Keratinocyte (primary cell): ENCODE results near the gene ATP6V0B. TPM values are rescaled to one million over a fixed set of nuclear protein-coding genes. Genes with fewer than 3 reads are reported as not detected.

Experiments
- DNase-seq: peaks from one replicate; pipeline ENCODE4 v3.0.0-alpha.2; 2011; ENCODE audit warnings: low read depth, missing footprints, low spot score
- FAIRE-seq: peaks from 2 replicates; lab custom pipeline; 2011; peaks lifted over from hg19 to GRCh38; lab: Jason Lieb, UNC
- H2AFZ ChIP-seq: 2 replicates; pipeline ENCODE4 v1.6.0; 2012; ENCODE audit warnings: low read length, control low read depth, inconsistent platforms; ENCODE audit not compliant: control insufficient read depth
- H3K27ac ChIP-seq: 2 replicates; pipeline ENCODE4 v1.5.1; 2011; ENCODE audit warnings: low read length; ENCODE audit not compliant: control insufficient read depth, insufficient read depth
- H3K27me3 ChIP-seq: 3 replicates; pipeline ENCODE4 v1.6.0; 2011; ENCODE audit warnings: low read length; ENCODE audit not compliant: control insufficient read depth, insufficient read depth; ENCODE audit errors: extremely low read depth
- H3K36me3 ChIP-seq, 2 experiments: 2 replicates in 1 of 2; 3 replicates in 1 of 2; pipeline ENCODE4 v1.5.1; 2011; ENCODE audit warnings: low read length in 2 of 2, mild to moderate bottlenecking in 1 of 2; ENCODE audit not compliant: control insufficient read depth in 2 of 2, insufficient read depth in 2 of 2; ENCODE audit errors: extremely low read depth in 1 of 2
- H3K4me1 ChIP-seq: 3 replicates; pipeline ENCODE4 v1.5.1; 2011; ENCODE audit warnings: low read length; ENCODE audit not compliant: control insufficient read depth, insufficient read depth; ENCODE audit errors: extremely low read depth
- H3K4me2 ChIP-seq: 3 replicates; pipeline ENCODE4 v1.6.0; 2011; ENCODE audit warnings: low read depth, low read length; ENCODE audit not compliant: control insufficient read depth, insufficient read depth; ENCODE audit errors: extremely low read depth
- H3K4me3 ChIP-seq, 3 experiments: fragments of 200-600 bp in 1 of 3; sonication (generic) in 1 of 3; 2 replicates in 2 of 3; 3 replicates in 1 of 3; pipeline ENCODE4 v1.5.1; 2011 to 2016; ENCODE audit warnings: low read length in 3 of 3, mild to moderate bottlenecking in 3 of 3, control low read depth in 2 of 3, inconsistent platforms in 1 of 3, low read depth in 1 of 3, mixed read lengths in 1 of 3, mixed run types in 1 of 3, moderate library complexity in 1 of 3; ENCODE audit not compliant: control insufficient read depth in 2 of 3, insufficient read depth in 2 of 3; ENCODE audit errors: extremely low read depth in 1 of 3
- H3K79me2 ChIP-seq: 2 replicates; pipeline ENCODE4 v1.6.0; 2012; ENCODE audit warnings: low read length; ENCODE audit not compliant: control insufficient read depth, insufficient read depth
- H3K9ac ChIP-seq: 3 replicates; pipeline ENCODE4 v1.6.0; 2011; ENCODE audit warnings: low read length; ENCODE audit not compliant: control insufficient read depth, insufficient read depth; ENCODE audit errors: extremely low read depth
- H3K9me1 ChIP-seq: 3 replicates; pipeline ENCODE4 v1.6.0; 2011; ENCODE audit warnings: low read length; ENCODE audit not compliant: control insufficient read depth, insufficient read depth; ENCODE audit errors: extremely low read depth
- H3K9me3 ChIP-seq: 2 replicates; pipeline ENCODE4 v1.5.1; 2012; ENCODE audit warnings: low read depth, low read length; ENCODE audit not compliant: control insufficient read depth
- H4K20me1 ChIP-seq: 3 replicates; pipeline ENCODE4 v1.6.0; 2011; ENCODE audit warnings: low read length; ENCODE audit not compliant: control insufficient read depth, insufficient read depth; ENCODE audit errors: extremely low read depth
- CTCF ChIP-seq, 3 experiments: IDR thresholded peaks in 1 of 3; conservative IDR thresholded peaks in 1 of 3; optimal IDR thresholded peaks in 1 of 3; 2 replicates in 2 of 3; 3 replicates in 1 of 3; pipeline versions ENCODE3 to v1.5.1; 2011; ENCODE audit warnings: low read length in 3 of 3, mild to moderate bottlenecking in 3 of 3, moderate library complexity in 2 of 3, control low read depth in 1 of 3, inconsistent platforms in 1 of 3; ENCODE audit not compliant: insufficient read depth in 2 of 3; ENCODE audit errors: extremely low read depth in 1 of 3
- EZH2 ChIP-seq: IDR thresholded peaks from one replicate; pipeline ENCODE4 v1.6.1; 2012; ENCODE audit warnings: inconsistent platforms, mild to moderate bottlenecking, low read length, moderate library complexity
- dilution Hi-C: fragments of 300-500 bp; cut with MboI; formaldehyde crosslinking; loops from one replicate; pipeline ENCODE4 v1.7.0; 2020; ENCODE audit warnings: low sequenced_read_pairs; ENCODE audit not compliant: extremely low pct_ligation_motif_present
- polyA plus RNA-seq, 5 experiments: library from polyadenylated mRNA; depleted of rRNA in 3 of 5; stranded (reverse) in 3 of 5; stranded (forward) in 1 of 5; unstranded in 1 of 5; fragments of >200 nt; gene quantifications; 1 replicate in 1 of 5; 2 replicates in 3 of 5; 3 replicates in 1 of 5; pipeline versions ENCODE4 v1.2.1 to v1.2.3, GENCODE V29; 2011 to 2012; ENCODE audit warnings: missing spikeins in 2 of 5, low read depth in 1 of 5, low replicate concordance in 1 of 5

Gene ATP6V0B
- polyA plus RNA-seq, 1 donor (not counting 4 experiments of a cell fraction or from before 2014, with no cell fraction given), result 195 TPM

- TF ChIP-seq CTCF (optimal IDR thresholded peaks at IDR 0.05 in 1 of 3, IDR thresholded peaks at IDR 0.05 in 1 of 3, conservative IDR thresholded peaks at IDR 0.05 in 1 of 3; ENCODE audit: extremely low read depth in 1 of 3, insufficient read depth in 2 of 3, low read length in 3 of 3), result no peak
- no peak for TF ChIP-seq EZH2
- H3K27ac ChIP-seq, result peak overlapping the region; percentile 74
- H3K36me3 ChIP-seq, result peaks cover 30 to 32% of the 10 kb centered on the region in 2 experiments
- H3K4me1 ChIP-seq, result peaks cover 40% of the 10 kb centered on the region
- H3K4me2 ChIP-seq, result peak overlapping the region; percentile 95
- no peaks in the 10 kb centered on the region for H3K9me3 ChIP-seq
- DNase-seq (no peak), FAIRE-seq (no peak)
- peak overlapping the region; percentile 90 to 99 (median 93) for H3K4me3 ChIP-seq
- peaks cover 46% of the 10 kb centered on the region for H3K79me2 ChIP-seq
- dilution Hi-C loops, result no loop called here
- peaks cover 5% of the 10 kb centered on the region for H3K9me1 ChIP-seq
- peak overlapping the region; percentile 87 for H3K9ac ChIP-seq
- H3K27me3 ChIP-seq, result no peaks in the 10 kb centered on the region
- H4K20me1 ChIP-seq, result no peaks in the 10 kb centered on the region
- H2AFZ ChIP-seq, result peak overlapping the region; percentile 85
Measured at GRCh38 chr1:43973981-43974442, 748 bp upstream of the ATP6V0B start.

- peaks cover 5% of the 10 kb centered on the region for H3K9me1 ChIP-seq
- H3K4me1 ChIP-seq, result peaks cover 45% of the 10 kb centered on the region
- H3K4me2 ChIP-seq, result peak overlapping the region; percentile 95
- H4K20me1 ChIP-seq, result no peaks in the 10 kb centered on the region
- peaks cover 46% of the 10 kb centered on the region for H3K79me2 ChIP-seq
- no peaks in the 10 kb centered on the region for H3K9me3 ChIP-seq
- peak overlapping the region; percentile 74 for H3K27ac ChIP-seq
- FAIRE-seq (peak; percentile 34), DNase-seq (no peak)
- H3K4me3 ChIP-seq, result peak overlapping the region; percentile 90 to 99 (median 93)
- H3K9ac ChIP-seq, result peak overlapping the region; percentile 87
- dilution Hi-C loops, result no loop called here
- no peaks in the 10 kb centered on the region for H3K27me3 ChIP-seq
- no peak for TF ChIP-seq EZH2
- TF ChIP-seq CTCF (optimal IDR thresholded peaks at IDR 0.05 in 1 of 3, IDR thresholded peaks at IDR 0.05 in 1 of 3, conservative IDR thresholded peaks at IDR 0.05 in 1 of 3; ENCODE audit: extremely low read depth in 1 of 3, insufficient read depth in 2 of 3, low read length in 3 of 3), result no peak
- H3K36me3 ChIP-seq, result peaks cover 30 to 32% of the 10 kb centered on the region in 2 experiments
- H2AFZ ChIP-seq, result no peak overlapping the region
Measured at GRCh38 chr1:43975249-43975961, 645 bp downstream of the ATP6V0B start.
